Measurements from ENCODE around the gene VIL1. TPM values are rescaled to one million over a fixed set of nuclear protein-coding genes. Genes with fewer than 3 reads are reported as not detected.

Gene VIL1
- total RNA-seq, 1 experiment from 2014 or later: not detected

GRCh38 chr2:218438596-218438995, 19.7 kb downstream of the VIL1 start:
- no TSS peak for BruUV-seq (replicated peaks)
- intact Hi-C loops (cut with micrococcal nuclease; ENCODE audit: unreplicated experiment): no loop called here
- TF ChIP-seq, protein P1, sequence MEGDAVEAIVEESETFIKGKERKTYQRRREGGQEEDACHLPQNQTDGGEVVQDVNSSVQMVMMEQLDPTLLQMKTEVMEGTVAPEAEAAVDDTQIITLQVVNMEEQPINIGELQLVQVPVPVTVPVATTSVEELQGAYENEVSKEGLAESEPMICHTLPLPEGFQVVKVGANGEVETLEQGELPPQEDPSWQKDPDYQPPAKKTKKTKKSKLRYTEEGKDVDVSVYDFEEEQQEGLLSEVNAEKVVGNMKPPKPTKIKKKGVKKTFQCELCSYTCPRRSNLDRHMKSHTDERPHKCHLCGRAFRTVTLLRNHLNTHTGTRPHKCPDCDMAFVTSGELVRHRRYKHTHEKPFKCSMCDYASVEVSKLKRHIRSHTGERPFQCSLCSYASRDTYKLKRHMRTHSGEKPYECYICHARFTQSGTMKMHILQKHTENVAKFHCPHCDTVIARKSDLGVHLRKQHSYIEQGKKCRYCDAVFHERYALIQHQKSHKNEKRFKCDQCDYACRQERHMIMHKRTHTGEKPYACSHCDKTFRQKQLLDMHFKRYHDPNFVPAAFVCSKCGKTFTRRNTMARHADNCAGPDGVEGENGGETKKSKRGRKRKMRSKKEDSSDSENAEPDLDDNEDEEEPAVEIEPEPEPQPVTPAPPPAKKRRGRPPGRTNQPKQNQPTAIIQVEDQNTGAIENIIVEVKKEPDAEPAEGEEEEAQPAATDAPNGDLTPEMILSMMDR (conservative IDR thresholded peaks at IDR 0.05; ENCODE audit: low read depth, low read length): no peak
- TF ChIP-seq EZH2 (IDR thresholded peaks at IDR 0.05; ENCODE audit: borderline replicate concordance, low read depth, low read length, poor library complexity, severe bottlenecking): no peak
- no peaks in the 10 kb centered on the region for H3K9me3 ChIP-seq (ENCODE audit: low read depth, low read length, poor library complexity, severe bottlenecking)
- ChIA-PET CTCF (no interaction called here), POLR2A (ENCODE audit: low non-redundant PET) (interaction anchor here (0.7 kb wide), 1 partner anchor 12 kb away, joined by 7 read pairs; no protein-coding TSS in a partner anchor)
- no peaks in the 10 kb centered on the region for H3K27me3 ChIP-seq (replicated peaks; ENCODE audit: insufficient read depth, low read depth, low read length, poor library complexity)
- H3K27ac ChIP-seq (ENCODE audit: low read depth, low read length, poor library complexity, severe bottlenecking): no peak overlapping the region
- DNase-seq (ENCODE audit: low spot score): no peak
- H3K4me3 ChIP-seq (ENCODE audit: low read depth, low read length, poor library complexity, severe bottlenecking): no peak overlapping the region
- H3K36me3 ChIP-seq (ENCODE audit: insufficient read depth, low read length, poor library complexity, severe bottlenecking): no peaks in the 10 kb centered on the region
- no peaks in the 10 kb centered on the region for H3K4me1 ChIP-seq (ENCODE audit: insufficient read depth, low read length, poor library complexity, severe bottlenecking)

- no peak overlapping the region for H3K27ac ChIP-seq (ENCODE audit: low read depth, low read length, poor library complexity, severe bottlenecking)
- no peaks in the 10 kb centered on the region for H3K4me1 ChIP-seq (ENCODE audit: insufficient read depth, low read length, poor library complexity, severe bottlenecking)
- no peaks in the 10 kb centered on the region for H3K9me3 ChIP-seq (ENCODE audit: low read depth, low read length, poor library complexity, severe bottlenecking)
- peaks cover 10% of the 10 kb centered on the region for H3K36me3 ChIP-seq (ENCODE audit: insufficient read depth, low read length, poor library complexity, severe bottlenecking)
- intact Hi-C loops (cut with micrococcal nuclease; ENCODE audit: unreplicated experiment): no loop called here
- no peak overlapping the region for H3K4me3 ChIP-seq (ENCODE audit: low read depth, low read length, poor library complexity, severe bottlenecking)
- no peak for DNase-seq (ENCODE audit: low spot score)
- CTCF ChIA-PET: no interaction called here
- TF ChIP-seq EZH2 (IDR thresholded peaks at IDR 0.05; ENCODE audit: borderline replicate concordance, low read depth, low read length, poor library complexity, severe bottlenecking): no peak
- TF ChIP-seq, protein P1 (conservative IDR thresholded peaks at IDR 0.05; ENCODE audit: low read depth, low read length): no peak
- H3K27me3 ChIP-seq (replicated peaks; ENCODE audit: insufficient read depth, low read depth, low read length, poor library complexity): no peaks in the 10 kb centered on the region
- BruUV-seq (replicated peaks): no TSS peak
- POLR2A ChIA-PET (ENCODE audit: low non-redundant PET): no interaction called here
Measured at GRCh38 chr2:218444692-218445357, 25.9 kb downstream of the VIL1 start.

- intact Hi-C loops (cut with micrococcal nuclease; ENCODE audit: unreplicated experiment): no loop called here
- TF ChIP-seq EZH2 (IDR thresholded peaks at IDR 0.05; ENCODE audit: borderline replicate concordance, low read depth, low read length, poor library complexity, severe bottlenecking): no peak
- TF ChIP-seq, protein P1 (conservative IDR thresholded peaks at IDR 0.05; ENCODE audit: low read depth, low read length): no peak
- no peak for DNase-seq (ENCODE audit: low spot score)
- Histone ChIP-seq H3K27me3 (replicated peaks; ENCODE audit: insufficient read depth, low read depth, low read length, poor library complexity) (no peaks in the 10 kb centered on the region), H3K4me1 (ENCODE audit: insufficient read depth, low read length, poor library complexity, severe bottlenecking) (no peaks in the 10 kb centered on the region), H3K27ac (ENCODE audit: low read depth, low read length, poor library complexity, severe bottlenecking) (no peak overlapping the region), H3K4me3 (ENCODE audit: low read depth, low read length, poor library complexity, severe bottlenecking) (no peak overlapping the region), H3K9me3 (ENCODE audit: low read depth, low read length, poor library complexity, severe bottlenecking) (no peaks in the 10 kb centered on the region), H3K36me3 (ENCODE audit: insufficient read depth, low read length, poor library complexity, severe bottlenecking) (peaks cover 12% of the 10 kb centered on the region)
- POLR2A ChIA-PET (ENCODE audit: low non-redundant PET): no interaction called here
- no TSS peak for BruUV-seq (replicated peaks)
- CTCF ChIA-PET: no interaction called here
Measured at GRCh38 chr2:218445602-218446001, 26.7 kb downstream of the VIL1 start.
